Kidney (tissue), 14 donors: Measurements from ENCODE around the gene TEK. TPM values are rescaled to one million over a fixed set of nuclear protein-coding genes. Genes with fewer than 3 reads are reported as not detected.

Source experiments
- DNase-seq, 5 donors: peaks; one replicate each; pipeline ENCODE4 v3.0.0-alpha.2; 2013 to 2020
- FAIRE-seq: peaks from 2 replicates; lab custom pipeline; 2012; peaks lifted over from hg19 to GRCh38; lab: Jason Lieb, UNC
- H3K27ac ChIP-seq, 2 donors: one replicate each; pipeline ENCODE4 v1.7.0; 2013; ENCODE audit warnings: low read depth in 2 of 2, low read length in 2 of 2, inconsistent platforms in 1 of 2
- H3K27me3 ChIP-seq: one replicate; pipeline ENCODE4 v1.7.1; 2013; ENCODE audit warnings: low read length, inconsistent platforms; ENCODE audit not compliant: control insufficient read depth, insufficient read depth
- H3K36me3 ChIP-seq, 3 donors: one replicate each; pipeline versions ENCODE4 v1.7.0 to v1.7.1; 2013; ENCODE audit warnings: low read length in 3 of 3, control low read depth in 1 of 3, inconsistent platforms in 1 of 3; ENCODE audit not compliant: insufficient read depth in 3 of 3, control insufficient read depth in 2 of 3
- H3K4me1 ChIP-seq, 3 donors: one replicate each; pipeline versions ENCODE4 v1.7.0 to v1.7.1; 2013; ENCODE audit warnings: low read length in 3 of 3, inconsistent platforms in 1 of 3, low read depth in 1 of 3; ENCODE audit not compliant: control insufficient read depth in 2 of 3, insufficient read depth in 2 of 3
- H3K4me3 ChIP-seq, 3 donors: one replicate each; pipeline versions ENCODE4 v1.7.0 to v1.8.1; 2013; ENCODE audit warnings: low read length in 3 of 3, control low read depth in 1 of 3, inconsistent platforms in 1 of 3
- H3K9ac ChIP-seq, 3 donors: one replicate each; pipeline versions ENCODE4 v1.7.0 to v1.7.1; 2013; ENCODE audit warnings: low read length in 3 of 3, control low read depth in 1 of 3, inconsistent platforms in 1 of 3
- H3K9me3 ChIP-seq, 3 donors: one replicate each; pipeline versions ENCODE4 v1.7.0 to v1.7.1; 2013; ENCODE audit warnings: low read length in 3 of 3, control low read depth in 1 of 3, inconsistent platforms in 1 of 3; ENCODE audit not compliant: control insufficient read depth in 2 of 3, insufficient read depth in 1 of 3
- intact Hi-C: fragments of 100-400 bp; cut with DNase I; formaldehyde crosslinking; loops from one replicate; pipeline ENCODE4 v1.11.1; 2022
- polyA plus RNA-seq: library from polyadenylated mRNA; stranded (reverse); fragments of 350-450 nt; fragmentation: Illumina TruSeq; extraction: RNeasy Lipid Tissue Mini Kit (QIAGEN cat#74804); gene quantifications from one replicate; pipeline ENCODE4 v1.2.3, GENCODE V29; 2014; ENCODE audit warnings: low read depth, low replicate concordance; ENCODE audit not compliant: insufficient read depth
- total RNA-seq: library from RNA; stranded (reverse); fragmentation: NEBNext Ultra II Directional; extraction: Animal tissue kit (Norgen Biotek cat#: 25700); gene quantifications from one replicate; pipeline ENCODE4 v1.2.1, GENCODE V29; 2021
- TF ChIP-seq, protein P1 (sequence below): IDR thresholded peaks from 3 replicates; pipeline ENCODE4 v1.5.1; 2012; ENCODE audit warnings: mild to moderate bottlenecking, moderate library complexity, borderline replicate concordance; ENCODE audit not compliant: insufficient read depth; ENCODE audit errors: extremely low read depth
- donor health status: control.
- donor health status: control.
- donor health status: control.
- donor health status: control.
- donor health status: control.
- donor health status: DM: yes; HTN: yes; CAD: no.
- donor health status: Normal renal cell carcinoma (clear cell type).

The TEK gene
- total and polyA plus RNA-seq, 2 donors from 2014 or later: 16.1 to 32.6 TPM

DNA sequence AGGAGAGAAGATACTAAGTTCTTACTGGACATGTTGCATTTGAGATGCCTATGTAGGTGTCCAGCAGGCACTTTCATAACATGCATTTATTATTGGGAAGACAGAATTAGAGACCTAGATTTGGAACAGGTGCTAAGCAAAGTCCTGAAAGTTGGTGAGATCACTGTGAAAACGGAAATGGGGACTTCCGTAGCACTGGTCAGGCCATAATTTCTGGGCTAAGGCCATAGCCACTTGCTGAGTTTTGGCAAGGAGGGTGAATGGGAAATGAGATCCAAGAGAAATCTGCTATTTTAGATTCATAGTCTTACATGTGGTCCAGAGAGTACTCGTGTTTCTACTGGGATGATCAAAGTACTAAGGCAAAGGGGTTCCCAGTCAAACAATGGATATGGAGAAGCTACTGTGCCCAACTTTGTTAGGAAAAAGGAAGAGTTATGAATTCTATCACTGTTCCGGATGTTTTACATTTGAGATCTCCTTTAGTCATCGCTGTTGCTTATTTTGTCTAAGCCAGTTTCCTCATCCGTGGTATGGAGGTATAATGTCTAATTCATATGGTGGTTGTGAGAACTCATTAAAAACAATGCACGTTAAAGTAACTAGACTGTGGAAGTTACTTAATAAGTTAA is 33.4 kb downstream of the TEK start:
- H3K4me3 ChIP-seq: no peak overlapping the region
- H3K27me3 ChIP-seq: no peaks in the 10 kb centered on the region
- intact Hi-C loops: no loop called here
- H3K9ac ChIP-seq: no peak overlapping the region
- DNase-seq (no peak), FAIRE-seq (no peak)
- no peaks in the 10 kb centered on the region for H3K4me1 ChIP-seq
- H3K9me3 ChIP-seq: no peaks in the 10 kb centered on the region
- no peaks in the 10 kb centered on the region for H3K36me3 ChIP-seq
- TF ChIP-seq, protein P1, sequence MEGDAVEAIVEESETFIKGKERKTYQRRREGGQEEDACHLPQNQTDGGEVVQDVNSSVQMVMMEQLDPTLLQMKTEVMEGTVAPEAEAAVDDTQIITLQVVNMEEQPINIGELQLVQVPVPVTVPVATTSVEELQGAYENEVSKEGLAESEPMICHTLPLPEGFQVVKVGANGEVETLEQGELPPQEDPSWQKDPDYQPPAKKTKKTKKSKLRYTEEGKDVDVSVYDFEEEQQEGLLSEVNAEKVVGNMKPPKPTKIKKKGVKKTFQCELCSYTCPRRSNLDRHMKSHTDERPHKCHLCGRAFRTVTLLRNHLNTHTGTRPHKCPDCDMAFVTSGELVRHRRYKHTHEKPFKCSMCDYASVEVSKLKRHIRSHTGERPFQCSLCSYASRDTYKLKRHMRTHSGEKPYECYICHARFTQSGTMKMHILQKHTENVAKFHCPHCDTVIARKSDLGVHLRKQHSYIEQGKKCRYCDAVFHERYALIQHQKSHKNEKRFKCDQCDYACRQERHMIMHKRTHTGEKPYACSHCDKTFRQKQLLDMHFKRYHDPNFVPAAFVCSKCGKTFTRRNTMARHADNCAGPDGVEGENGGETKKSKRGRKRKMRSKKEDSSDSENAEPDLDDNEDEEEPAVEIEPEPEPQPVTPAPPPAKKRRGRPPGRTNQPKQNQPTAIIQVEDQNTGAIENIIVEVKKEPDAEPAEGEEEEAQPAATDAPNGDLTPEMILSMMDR: no peak
- no peak overlapping the region for H3K27ac ChIP-seq

DNA sequence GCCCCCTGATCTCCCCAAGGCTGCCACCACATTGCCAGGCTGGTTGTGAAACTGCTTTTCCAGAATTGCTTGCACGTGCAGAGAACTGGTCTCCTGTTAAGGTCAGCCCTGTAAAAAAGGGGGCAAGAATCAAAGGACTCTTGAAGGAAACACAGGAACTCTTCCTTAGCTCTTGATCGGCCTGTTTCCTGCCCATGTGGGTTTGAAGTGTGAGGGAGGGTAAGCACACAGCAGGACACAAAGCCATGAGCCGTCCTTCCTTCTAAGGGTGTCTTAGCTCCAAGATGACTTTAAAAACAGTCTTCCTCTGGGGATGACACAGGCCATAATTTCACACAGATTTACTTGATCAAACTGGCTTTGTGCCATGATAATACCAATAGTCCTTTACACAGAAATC is 36.1 kb downstream of the TEK start:
- TF ChIP-seq, protein P1: no peak
- Histone ChIP-seq H3K36me3 (no peaks in the 10 kb centered on the region), H3K27ac (no peak overlapping the region), H3K9ac (no peak overlapping the region), H3K4me1 (no peaks in the 10 kb centered on the region), H3K27me3 (no peaks in the 10 kb centered on the region), H3K4me3 (no peak overlapping the region), H3K9me3 (no peaks in the 10 kb centered on the region)
- DNase-seq (peak in 1 of 5 donors; percentile 19), FAIRE-seq (no peak)
- intact Hi-C loops: no loop called here

DNA sequence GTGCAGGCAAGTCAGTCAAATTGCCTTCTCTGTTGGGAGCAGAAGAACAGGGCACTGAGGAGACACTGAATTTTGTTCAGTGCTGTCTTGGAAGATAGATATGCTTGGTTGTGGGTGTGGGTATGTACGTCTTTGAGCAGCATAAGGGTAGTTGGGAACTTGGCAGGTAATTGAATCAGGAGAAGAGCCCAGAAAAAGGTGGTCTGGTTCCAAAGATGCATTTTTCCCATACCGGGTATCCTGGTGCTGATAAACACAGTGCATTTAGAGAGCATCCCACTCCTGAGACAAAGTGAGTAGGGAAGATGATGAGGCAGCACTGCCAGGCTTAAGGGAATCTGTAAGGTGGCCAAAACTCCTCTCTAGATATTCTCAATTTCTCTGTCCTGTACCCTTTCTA is 40.6 kb downstream of the TEK start:
- Histone ChIP-seq H3K9me3 (no peaks in the 10 kb centered on the region), H3K27me3 (no peaks in the 10 kb centered on the region), H3K4me1 (peaks cover 0 to 6% (median 0%) of the 10 kb centered on the region in 3 donors), H3K9ac (no peak overlapping the region), H3K36me3 (no peaks in the 10 kb centered on the region), H3K4me3 (no peak overlapping the region), H3K27ac (no peak overlapping the region)
- TF ChIP-seq, protein P1: no peak
- intact Hi-C loops: no loop called here
- FAIRE-seq (no peak), DNase-seq (no peak)
